Lower leg skin (tissue), 4 donors: ENCODE data around the gene SLC38A4. TPM values are rescaled to one million over a fixed set of nuclear protein-coding genes. Genes with fewer than 3 reads are reported as not detected.

Source experiments
- DNase-seq, 2 donors: peaks; one replicate each; pipeline ENCODE4 v3.0.0-alpha.2; 2019; ENCODE audit warnings: low spot score in 2 of 2
- H3K4me3 ChIP-seq: fragments of 200-600 bp; sonication (generic); 2 replicates; pipeline ENCODE4 v1.5.1; 2017; ENCODE audit warnings: mild to moderate bottlenecking, low read depth; ENCODE audit not compliant: poor library complexity, severe bottlenecking
- POLR2A ChIP-seq, 2 donors: fragments of 450-650 bp; IDR thresholded peaks; one replicate each; pipeline ENCODE4 v1.6.1; 2016 to 2017; ENCODE audit warnings: antibody characterized with exemption in 2 of 2, mild to moderate bottlenecking in 1 of 2, moderate library complexity in 1 of 2
- WGBS, 2 donors: methylation state at CpG; one replicate each; pipeline ENCODE4 v1.1.5; 2018; 5-methylcytosine and 5-hydroxymethylcytosine counted together
- intact Hi-C: fragments of 100-400 bp; cut with DNase I; formaldehyde crosslinking; loops from one replicate; pipeline ENCODE4 v1.15.0; 2023; ENCODE audit warnings: low total_unique reads
- total RNA-seq, 4 donors: library from RNA; depleted of rRNA; stranded (reverse); fragments of >200 nt; gene quantifications; one replicate each; pipeline ENCODE4 v1.1.0, GENCODE V29; 2016
- TF ChIP-seq, protein P1 (sequence below), 3 donors: fragments of 450-650 bp; IDR thresholded peaks; one replicate each; pipeline ENCODE4 v1.5.1; 2016; ENCODE audit warnings: antibody characterized with exemption in 3 of 3, mild to moderate bottlenecking in 3 of 3, moderate library complexity in 2 of 3

Gene SLC38A4
- total RNA-seq, 4 donors from 2014 or later, result 0.46 to 1.9 (median 0.88) TPM

DNA sequence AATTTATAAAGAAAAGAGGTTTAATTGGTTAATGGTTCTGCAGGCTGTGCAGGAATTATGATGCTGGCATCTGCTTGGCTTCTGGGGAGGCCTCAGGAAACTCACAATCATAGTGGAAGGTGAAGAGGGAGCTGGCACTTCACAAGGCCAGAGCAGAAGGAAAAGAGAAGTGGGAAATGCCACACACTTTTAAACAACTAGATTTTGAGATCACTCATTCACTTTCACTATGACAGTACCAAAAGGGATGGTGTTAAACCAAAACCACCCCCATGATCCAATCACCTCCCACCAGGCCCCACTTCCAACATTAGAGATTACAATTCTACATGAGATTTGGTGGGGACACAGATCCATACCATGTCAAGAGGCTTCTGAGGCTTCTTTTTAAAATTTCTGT, 62.6 kb downstream of the SLC38A4 start:
- no peak overlapping the region for H3K4me3 ChIP-seq
- TF ChIP-seq, protein P1, sequence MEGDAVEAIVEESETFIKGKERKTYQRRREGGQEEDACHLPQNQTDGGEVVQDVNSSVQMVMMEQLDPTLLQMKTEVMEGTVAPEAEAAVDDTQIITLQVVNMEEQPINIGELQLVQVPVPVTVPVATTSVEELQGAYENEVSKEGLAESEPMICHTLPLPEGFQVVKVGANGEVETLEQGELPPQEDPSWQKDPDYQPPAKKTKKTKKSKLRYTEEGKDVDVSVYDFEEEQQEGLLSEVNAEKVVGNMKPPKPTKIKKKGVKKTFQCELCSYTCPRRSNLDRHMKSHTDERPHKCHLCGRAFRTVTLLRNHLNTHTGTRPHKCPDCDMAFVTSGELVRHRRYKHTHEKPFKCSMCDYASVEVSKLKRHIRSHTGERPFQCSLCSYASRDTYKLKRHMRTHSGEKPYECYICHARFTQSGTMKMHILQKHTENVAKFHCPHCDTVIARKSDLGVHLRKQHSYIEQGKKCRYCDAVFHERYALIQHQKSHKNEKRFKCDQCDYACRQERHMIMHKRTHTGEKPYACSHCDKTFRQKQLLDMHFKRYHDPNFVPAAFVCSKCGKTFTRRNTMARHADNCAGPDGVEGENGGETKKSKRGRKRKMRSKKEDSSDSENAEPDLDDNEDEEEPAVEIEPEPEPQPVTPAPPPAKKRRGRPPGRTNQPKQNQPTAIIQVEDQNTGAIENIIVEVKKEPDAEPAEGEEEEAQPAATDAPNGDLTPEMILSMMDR (IDR thresholded peaks at IDR 0.05), result no peak
- intact Hi-C loops, result no loop called here
- no peak for DNase-seq

DNA sequence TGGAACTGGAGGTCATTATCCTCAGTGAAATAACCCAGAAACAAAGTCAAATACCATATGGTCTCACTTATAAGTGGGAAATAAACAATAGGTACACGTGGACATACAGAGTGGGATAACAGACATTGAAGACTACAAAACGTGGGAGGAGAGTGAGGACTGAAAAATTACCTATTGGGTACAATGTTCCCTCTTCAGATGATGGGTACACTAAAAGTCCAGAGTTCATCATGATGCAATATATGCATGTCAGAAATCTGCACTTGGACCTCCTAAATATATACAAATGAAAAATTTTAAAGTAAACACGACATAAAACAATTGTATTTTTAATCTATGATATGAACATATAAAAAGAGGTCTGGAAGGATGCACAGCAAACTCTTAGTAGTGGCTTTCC, 71.2 kb downstream of the SLC38A4 start:
- intact Hi-C loops, result no loop called here
- no peak for TF ChIP-seq POLR2A (IDR thresholded peaks at IDR 0.05)
- TF ChIP-seq, protein P1 (IDR thresholded peaks at IDR 0.05), result no peak
- DNase-seq, result no peak
- WGBS, 2 donors, result 48 to 50% methylated on average over 3 of the region's 3 CpGs
- no peak overlapping the region for H3K4me3 ChIP-seq

DNA sequence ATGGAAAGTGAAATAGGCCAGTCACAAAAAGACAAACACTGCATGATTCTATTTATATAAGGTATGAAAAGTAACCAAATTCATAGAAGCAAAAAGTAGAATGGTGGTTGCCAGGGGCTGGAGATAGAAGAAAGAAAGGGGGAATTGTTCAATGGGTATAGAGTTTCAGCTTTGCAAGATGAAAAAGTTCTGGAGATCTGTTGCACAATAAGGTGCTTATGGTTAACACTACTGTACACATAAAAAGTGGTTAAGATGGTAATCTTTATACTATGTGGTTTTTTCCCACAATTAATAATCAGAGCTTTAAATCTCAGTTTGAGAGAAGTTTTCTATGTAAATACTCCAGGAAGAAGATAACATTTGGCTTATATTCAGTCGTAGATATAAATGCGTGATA, 73.4 kb downstream of the SLC38A4 start:
- WGBS, 2 donors, result 46 to 65% methylated on average over 2 of the region's 2 CpGs

DNA sequence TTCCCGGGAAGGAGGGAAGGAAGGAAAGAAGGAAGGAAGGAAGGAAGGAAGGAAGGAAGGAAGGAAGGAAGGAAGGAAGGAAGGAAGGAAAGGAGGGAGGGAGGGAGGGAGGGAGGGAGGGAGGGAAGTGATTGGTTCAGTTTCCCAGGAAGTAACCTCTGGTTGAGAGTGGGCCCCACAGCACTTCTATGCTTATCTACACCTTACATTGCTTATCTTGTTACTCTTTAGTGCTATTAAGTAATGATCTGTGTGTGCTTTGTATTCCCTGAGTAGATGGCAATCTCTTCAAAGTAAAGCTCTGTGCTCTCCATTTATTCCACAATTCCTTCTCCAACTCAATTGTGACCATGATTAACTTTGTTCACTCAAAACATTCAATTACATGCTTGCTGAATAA, 74.6 kb downstream of the SLC38A4 start:
- intact Hi-C loops, result no loop called here
- no peak overlapping the region for H3K4me3 ChIP-seq
- TF ChIP-seq POLR2A (IDR thresholded peaks at IDR 0.05), result no peak
- TF ChIP-seq, protein P1 (IDR thresholded peaks at IDR 0.05), result no peak
- WGBS, 2 donors, result 43 to 86% methylated on average over 1 of the region's 1 CpG
- no peak for DNase-seq

More for the DNA sequence above, 73.4 kb downstream of the SLC38A4 start:
- no peak for TF ChIP-seq POLR2A (IDR thresholded peaks at IDR 0.05)
- TF ChIP-seq, protein P1 (IDR thresholded peaks at IDR 0.05), result no peak
- no peak overlapping the region for H3K4me3 ChIP-seq
- DNase-seq, result no peak
- intact Hi-C loops, result no loop called here

- WGBS, 2 donors, result 91% methylated on average over 4 of the region's 4 CpGs
- intact Hi-C loops, result no loop called here
- no peak overlapping the region for H3K4me3 ChIP-seq
- TF ChIP-seq, protein P1 (IDR thresholded peaks at IDR 0.05), result no peak
- TF ChIP-seq POLR2A (IDR thresholded peaks at IDR 0.05), result no peak
- DNase-seq, result no peak
These were observed 76.5 kb downstream of the SLC38A4 start for GRCh38 chr12:46749322-46749721.

GRCh38 chr12:46744283-46744682, 81.5 kb downstream of the SLC38A4 start:
- intact Hi-C loops, result no loop called here
- DNase-seq, result no peak
- H3K4me3 ChIP-seq, result no peak overlapping the region
- WGBS, 2 donors, result 69 to 74% methylated on average over 3 of the region's 3 CpGs
- TF ChIP-seq POLR2A (IDR thresholded peaks at IDR 0.05), result no peak
- TF ChIP-seq, protein P1 (IDR thresholded peaks at IDR 0.05), result no peak
